KG1 (cell line): ENCODE measurements around the gene RND3.

Source experiments
- DNase-seq: peaks from one replicate; lab custom pipeline; 2025; lab: John Stamatoyannopoulos, UW

Gene RND3

GRCh38 chr2:150491943-150492342 lies 4.5 kb upstream of the RND3 start:
- no peak for DNase-seq

GRCh38 chr2:150491430-150491829 lies 4.0 kb upstream of the RND3 start:
- DNase-seq, result no peak

- DNase-seq, result no peak
Observed at GRCh38 chr2:150490466-150490865, 3.0 kb upstream of the RND3 start.

DNA sequence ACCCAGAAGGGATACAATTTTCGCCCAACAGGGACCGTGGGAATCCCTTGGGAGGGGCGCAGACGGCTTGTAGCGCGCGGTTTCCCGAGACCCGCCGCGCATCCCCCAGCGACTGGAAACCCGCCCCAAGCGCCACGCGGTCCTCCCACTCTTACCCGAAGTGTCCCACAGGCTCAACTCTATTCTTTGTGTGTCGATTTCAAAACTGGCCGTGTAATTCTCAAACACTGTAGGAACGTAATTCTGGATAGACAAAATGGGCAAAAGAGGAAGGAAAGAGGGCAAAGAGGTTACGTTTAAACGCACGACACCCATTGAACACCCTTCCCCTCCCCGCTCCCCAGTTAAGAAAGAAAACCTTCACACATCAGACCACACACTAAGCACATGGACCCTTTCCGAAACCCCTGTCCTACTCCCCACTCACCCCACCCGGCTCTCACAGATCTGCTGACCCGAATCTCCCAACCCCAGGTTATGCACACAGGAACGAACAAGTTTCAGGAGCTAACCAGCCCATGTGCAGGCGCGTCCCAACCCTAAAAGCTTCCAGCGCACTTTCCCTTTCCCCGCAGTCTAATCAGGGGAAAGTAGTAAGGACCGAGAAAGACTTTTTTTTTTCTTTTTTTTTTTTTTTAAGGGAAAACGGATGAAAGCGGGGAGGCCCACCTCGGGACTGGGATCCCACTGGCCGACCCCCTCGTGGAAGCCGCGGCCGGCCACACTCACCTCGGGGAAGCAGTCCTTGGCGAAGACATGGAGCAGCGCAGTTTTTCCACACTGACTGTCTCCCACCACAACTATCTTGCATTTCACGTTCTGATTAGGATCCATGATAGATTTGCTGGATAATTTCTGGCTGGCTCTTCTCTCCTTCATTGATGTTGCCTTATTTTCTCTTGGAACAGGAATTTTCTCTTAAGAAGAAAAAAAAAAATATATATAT lies 655 bp downstream of the RND3 start:
- DNase-seq, result no peak

- no peak for DNase-seq
Observed at GRCh38 chr2:150485871-150486538, 1.5 kb downstream of the RND3 start.

- DNase-seq, result no peak
Observed at GRCh38 chr2:150485114-150485870, 2.2 kb downstream of the RND3 start.

GRCh38 chr2:150484461-150485021 lies 2.9 kb downstream of the RND3 start:
- DNase-seq, result no peak

DNA sequence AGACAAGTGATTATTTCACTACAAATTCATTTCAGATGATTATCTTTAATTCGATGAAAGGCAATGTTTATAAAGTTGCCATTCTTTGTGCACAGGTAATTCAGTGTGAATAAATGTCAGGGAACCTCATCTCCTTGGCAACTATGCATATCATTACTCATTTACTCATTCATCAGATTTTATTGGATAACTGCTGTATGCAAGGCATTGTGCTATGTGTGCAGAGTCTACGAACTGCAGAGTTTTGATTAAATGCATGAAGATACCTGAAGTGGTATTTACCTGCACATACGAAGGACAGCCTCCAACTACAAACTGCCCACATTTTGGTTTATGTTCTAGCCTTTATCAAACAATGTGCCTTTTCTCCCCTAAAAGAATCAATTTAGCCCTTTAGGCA lies 3.5 kb downstream of the RND3 start:
- no peak for DNase-seq

- DNase-seq, result no peak
Observed at GRCh38 chr2:150483532-150483931, 3.9 kb downstream of the RND3 start.

- DNase-seq, result no peak
Observed at GRCh38 chr2:150482667-150483400, 4.6 kb downstream of the RND3 start.

DNA sequence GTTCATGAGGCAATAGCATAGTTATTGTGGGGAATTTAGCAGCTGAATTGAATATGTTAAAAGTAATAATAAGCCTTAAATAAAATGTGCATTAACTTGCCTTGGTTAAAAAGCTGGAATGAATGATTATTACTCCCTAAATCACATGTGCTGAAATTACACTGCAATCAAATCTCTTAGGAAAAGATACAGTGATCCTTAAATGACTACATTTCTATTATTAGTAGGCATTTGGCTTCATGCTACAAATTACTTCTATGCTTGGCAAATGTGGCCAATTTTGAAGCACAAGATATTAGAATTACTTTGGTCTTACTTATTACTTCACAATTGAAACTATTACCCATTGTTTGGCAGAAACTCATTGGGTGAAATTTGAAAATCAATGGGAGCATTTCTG lies 5.4 kb downstream of the RND3 start:
- DNase-seq, result no peak

DNA sequence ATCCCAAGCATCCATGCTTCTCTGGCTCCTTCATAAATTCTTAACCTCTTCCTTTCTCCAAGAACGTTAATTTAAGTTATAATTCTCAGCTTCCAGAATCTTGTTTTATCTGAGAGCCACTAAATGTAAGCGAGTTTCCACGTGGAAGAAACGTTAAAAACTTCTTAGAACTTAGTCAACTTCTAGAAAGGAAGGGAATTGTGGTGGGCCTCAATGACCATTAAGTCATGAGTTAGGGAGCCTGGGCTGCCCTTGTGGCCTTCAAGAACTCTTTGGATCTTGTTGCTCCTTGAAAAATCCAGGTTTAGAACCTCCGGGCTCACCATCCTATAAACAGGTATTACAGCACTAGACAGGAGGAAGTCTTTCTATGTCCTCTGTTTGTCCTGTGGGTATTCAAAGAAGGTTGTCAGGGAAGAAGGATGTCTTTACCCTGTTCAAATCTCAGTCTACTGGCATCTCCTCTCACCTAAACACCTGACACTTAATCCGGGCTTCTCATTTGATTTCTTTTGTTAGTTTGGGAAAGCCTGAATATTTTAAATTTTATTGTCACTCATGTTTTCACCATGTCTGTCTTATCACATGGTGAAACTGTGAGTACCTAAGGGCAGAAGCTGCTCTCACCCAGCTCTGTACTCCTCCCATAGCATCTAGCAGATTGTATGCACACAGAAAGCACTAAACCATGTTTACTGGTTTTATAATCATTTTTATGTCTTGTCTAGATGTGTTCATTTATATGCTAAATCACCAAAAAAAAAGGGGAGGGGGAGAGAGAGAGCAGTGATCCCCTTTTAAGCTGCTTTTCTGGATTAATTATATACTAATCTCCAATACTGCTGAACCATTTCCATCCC lies 6.3 kb downstream of the RND3 start:
- DNase-seq, result no peak

GRCh38 chr2:150480241-150480640 lies 7.2 kb downstream of the RND3 start:
- DNase-seq, result no peak

DNA sequence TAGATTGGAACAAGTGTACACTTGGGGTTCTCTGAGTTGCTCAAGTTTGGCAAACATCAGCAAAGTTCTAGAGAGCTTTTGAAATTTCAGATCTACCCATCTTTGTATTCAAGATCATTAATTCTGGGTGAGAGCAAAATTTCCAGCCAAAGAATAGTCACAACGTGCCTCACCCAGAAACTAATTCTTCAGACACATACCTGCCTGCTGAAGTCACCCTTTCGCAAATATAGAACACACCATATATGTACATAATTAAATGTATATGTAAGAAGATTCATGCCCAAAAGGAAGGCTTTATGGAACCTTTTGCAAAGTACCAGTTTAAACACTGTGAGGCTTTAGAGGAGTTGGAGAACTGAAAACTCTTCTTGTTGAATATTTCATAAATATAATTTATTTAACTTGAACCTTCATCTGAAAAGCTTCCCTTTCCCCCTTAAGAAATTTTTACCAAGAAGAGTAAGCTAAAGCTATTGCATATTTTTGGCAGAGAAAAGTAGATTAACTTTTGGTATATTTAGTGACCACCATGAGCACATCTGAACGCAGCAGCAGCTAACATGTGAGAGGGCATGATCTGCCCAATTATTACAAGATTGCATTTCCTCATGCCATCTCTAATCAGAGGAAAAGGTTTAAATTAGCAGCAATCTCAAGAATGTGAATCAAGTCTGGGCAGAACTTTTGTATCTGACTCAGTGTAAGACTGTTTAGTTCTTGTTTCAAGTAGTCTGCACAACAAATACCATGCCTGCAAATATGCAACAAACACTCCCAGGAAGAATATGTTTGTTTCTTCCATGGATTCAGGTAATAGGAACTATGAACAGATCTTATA lies 8.2 kb downstream of the RND3 start:
- no peak for DNase-seq

DNA sequence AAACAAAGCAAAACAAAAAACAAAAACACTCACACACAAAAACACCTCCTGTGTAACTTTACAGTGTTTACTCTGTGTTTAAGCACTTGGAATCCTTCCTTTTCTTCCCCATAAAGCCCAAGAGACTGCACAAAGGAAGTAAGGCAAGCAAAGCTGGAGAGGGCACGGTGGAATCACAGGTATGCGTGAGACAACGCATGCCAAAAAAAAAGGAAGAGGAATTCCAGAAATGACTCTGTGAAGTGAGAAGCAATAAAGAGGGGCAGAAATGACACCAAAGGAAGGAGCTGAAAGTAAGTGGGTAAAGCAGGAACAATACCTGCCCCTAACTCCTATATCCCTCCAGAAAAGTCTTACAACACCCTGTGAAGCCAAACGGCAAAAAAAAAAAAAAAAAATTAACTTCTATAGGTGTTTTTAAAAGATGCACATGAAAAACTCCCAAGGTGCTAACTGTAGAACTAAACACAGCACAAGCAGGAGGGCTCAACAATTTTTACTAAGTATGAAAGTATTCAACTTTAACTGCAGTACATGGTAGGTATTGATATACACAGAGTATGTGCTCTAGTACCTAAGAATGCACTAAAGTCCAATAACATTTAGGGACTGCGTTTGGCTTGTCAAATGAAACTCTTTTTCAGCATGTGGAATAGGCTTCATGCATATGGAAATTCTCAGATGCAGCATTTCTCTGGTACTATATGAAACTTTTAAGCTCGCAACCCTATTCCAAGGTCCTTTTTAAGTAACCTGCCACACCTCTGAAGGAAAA lies 9.1 kb downstream of the RND3 start:
- no peak for DNase-seq

GRCh38 chr2:150477347-150477746 lies 10.1 kb downstream of the RND3 start:
- no peak for DNase-seq

- DNase-seq, result no peak
Observed at GRCh38 chr2:150476809-150477302, 10.6 kb downstream of the RND3 start.

DNA sequence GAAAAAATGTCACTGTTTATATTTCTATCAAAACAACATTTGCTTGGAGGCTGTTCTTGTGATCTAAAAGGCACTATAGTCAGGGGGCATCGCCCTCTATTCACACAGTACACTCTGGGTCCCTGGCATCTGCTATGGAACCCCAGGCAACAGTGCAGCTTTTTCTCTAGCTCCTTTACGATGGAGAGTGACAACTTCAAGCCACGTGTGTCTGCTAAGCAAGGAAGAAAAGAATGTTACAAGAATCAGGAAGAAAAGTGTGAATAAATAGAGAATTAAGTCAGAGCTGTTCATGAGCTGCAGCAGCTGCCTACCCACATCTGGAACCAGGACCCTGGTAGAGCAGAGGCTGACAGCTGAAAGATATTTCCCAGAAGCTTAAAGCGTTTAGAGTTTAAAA lies 11.2 kb downstream of the RND3 start:
- no peak for DNase-seq
